PC-9 (cell line): ENCODE measurements around the gene MARK1.

Source experiments
- CTCF ChIP-seq: fragments of 200-600 bp; sonication (generic); conservative IDR thresholded peaks from 2 replicates; pipeline ENCODE4 v1.6.1; 2017; ENCODE audit warnings: mixed run types, antibody characterized with exemption, mild to moderate bottlenecking, moderate library complexity
- EZH2 ChIP-seq: fragments of 200-600 bp; sonication (generic); IDR thresholded peaks from 2 replicates; pipeline ENCODE4 v1.8.0; 2017; ENCODE audit warnings: antibody characterized with exemption, low read depth

- TF ChIP-seq CTCF = no peak
- TF ChIP-seq EZH2 = no peak
Measured at GRCh38 chr1:220594356-220594755, 66.4 kb downstream of the MARK1 start.
